ENCODE measurements around the gene KCNJ1. TPM values are rescaled to one million over a fixed set of nuclear protein-coding genes. Genes with fewer than 3 reads are reported as not detected.
A peak's percentile ranks its signal among the peaks of the same experiment; 100 is the strongest.

KCNJ1 gene
- polyA plus RNA-seq, 1 experiment = not detected

DNA sequence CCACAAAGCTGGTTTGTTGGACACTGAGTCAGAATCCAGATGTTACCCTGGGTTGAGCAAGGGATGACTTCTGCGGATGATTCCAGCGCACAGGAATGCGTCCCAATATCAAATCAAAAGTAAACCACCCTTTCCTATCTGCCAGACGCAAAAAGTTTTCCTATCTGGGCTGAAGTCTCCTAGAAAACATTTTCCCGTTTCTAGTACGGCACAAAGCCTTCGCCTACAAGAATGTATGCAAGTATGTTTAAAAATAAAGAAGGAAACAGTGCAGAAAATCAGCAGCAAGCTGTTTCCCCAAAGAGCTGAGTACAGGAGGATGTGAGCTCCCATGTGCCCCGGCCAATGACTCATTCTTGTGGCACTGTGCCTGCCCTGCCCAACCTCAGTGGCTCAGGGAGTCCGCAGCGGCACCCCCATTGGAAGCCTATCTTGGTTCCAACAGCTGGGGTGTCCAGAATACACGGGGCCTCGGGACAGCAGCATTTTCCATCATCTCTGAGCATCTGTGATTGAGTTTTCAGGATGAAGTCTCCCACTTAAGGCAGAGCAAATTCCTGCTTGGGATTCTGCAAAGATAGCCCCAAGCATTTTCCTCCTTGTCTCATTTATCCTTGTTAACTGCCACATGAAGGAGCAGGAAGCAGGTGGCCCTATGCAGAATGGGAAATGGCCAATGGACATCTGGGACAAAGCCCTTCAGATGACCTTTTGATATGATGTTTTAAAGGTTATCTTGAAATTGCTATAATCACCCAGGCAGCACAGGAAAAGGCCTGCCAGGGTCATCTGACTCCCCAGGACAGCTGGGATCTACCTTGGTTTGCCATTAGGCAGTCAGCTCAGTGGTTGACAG is 41.5 kb upstream of the KCNJ1 start:
- ChIA-PET CTCF (interaction anchor here (0.6 to 3.7 kb wide), 5 partner anchors 13 to 48 kb away, joined by 3 to 36 read pairs (median 4); no protein-coding TSS in a partner anchor), POLR2A (no interaction called here)
- H3K9me3 ChIP-seq (ENCODE audit: control insufficient read depth, insufficient read depth, low read length) = peaks cover 8% of the 10 kb centered on the region; the same call in 1 of the 2 replicates

DNA sequence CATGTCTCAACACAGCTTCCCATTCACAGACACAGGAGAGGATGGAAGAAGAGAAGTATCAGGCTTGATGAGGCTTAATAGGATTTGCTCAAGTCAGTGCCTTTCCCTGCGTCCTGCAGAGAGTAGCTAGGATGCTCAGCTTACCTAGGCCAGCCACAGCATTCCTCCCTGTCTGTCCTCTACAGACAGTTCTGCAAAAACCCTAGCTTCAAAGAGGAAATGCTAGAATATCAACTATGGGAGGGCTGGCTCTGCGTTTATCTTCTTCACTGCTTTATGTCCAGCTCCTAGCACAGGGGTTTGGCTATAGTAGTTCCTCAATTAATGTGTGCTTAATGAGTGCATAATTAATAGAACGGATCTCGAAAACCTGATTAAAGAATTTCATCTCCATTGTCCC is 40.5 kb upstream of the KCNJ1 start:
- no peak for DNase-seq (ENCODE audit: low read depth, low spot score)
- H3K27me3 ChIP-seq (ENCODE audit: control insufficient read depth, insufficient read depth, low read length) = peaks cover 2% of the 10 kb centered on the region
- ChIA-PET CTCF (interaction anchor here (0.5 to 4.3 kb wide), 7 partner anchors 15 to 337 kb away, joined by 3 to 36 read pairs (median 4); no protein-coding TSS in a partner anchor), POLR2A (no interaction called here)
- H3K27ac ChIP-seq (ENCODE audit: low read depth, low read length) = no peak overlapping the region
- no peak overlapping the region for H3K4me3 ChIP-seq (ENCODE audit: low read depth, low read length)
- TF ChIP-seq, protein P1, sequence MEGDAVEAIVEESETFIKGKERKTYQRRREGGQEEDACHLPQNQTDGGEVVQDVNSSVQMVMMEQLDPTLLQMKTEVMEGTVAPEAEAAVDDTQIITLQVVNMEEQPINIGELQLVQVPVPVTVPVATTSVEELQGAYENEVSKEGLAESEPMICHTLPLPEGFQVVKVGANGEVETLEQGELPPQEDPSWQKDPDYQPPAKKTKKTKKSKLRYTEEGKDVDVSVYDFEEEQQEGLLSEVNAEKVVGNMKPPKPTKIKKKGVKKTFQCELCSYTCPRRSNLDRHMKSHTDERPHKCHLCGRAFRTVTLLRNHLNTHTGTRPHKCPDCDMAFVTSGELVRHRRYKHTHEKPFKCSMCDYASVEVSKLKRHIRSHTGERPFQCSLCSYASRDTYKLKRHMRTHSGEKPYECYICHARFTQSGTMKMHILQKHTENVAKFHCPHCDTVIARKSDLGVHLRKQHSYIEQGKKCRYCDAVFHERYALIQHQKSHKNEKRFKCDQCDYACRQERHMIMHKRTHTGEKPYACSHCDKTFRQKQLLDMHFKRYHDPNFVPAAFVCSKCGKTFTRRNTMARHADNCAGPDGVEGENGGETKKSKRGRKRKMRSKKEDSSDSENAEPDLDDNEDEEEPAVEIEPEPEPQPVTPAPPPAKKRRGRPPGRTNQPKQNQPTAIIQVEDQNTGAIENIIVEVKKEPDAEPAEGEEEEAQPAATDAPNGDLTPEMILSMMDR (IDR thresholded peaks at IDR 0.05; ENCODE audit: low read depth, low read length) = no peak
- peaks cover 8% of the 10 kb centered on the region; the same call in 1 of the 2 replicates for H3K9me3 ChIP-seq (ENCODE audit: control insufficient read depth, insufficient read depth, low read length)

More for the DNA sequence above, 41.5 kb upstream of the KCNJ1 start:
- Histone ChIP-seq H3K4me3 (ENCODE audit: low read depth, low read length) (no peak overlapping the region), H3K27ac (ENCODE audit: low read depth, low read length) (peak overlapping the region; percentile 31), H3K27me3 (ENCODE audit: control insufficient read depth, insufficient read depth, low read length) (peaks cover 9% of the 10 kb centered on the region)
- DNase-seq (ENCODE audit: low read depth, low spot score) = peak; percentile 26
- TF ChIP-seq, protein P1 (IDR thresholded peaks at IDR 0.05; ENCODE audit: low read depth, low read length) = no peak

DNA sequence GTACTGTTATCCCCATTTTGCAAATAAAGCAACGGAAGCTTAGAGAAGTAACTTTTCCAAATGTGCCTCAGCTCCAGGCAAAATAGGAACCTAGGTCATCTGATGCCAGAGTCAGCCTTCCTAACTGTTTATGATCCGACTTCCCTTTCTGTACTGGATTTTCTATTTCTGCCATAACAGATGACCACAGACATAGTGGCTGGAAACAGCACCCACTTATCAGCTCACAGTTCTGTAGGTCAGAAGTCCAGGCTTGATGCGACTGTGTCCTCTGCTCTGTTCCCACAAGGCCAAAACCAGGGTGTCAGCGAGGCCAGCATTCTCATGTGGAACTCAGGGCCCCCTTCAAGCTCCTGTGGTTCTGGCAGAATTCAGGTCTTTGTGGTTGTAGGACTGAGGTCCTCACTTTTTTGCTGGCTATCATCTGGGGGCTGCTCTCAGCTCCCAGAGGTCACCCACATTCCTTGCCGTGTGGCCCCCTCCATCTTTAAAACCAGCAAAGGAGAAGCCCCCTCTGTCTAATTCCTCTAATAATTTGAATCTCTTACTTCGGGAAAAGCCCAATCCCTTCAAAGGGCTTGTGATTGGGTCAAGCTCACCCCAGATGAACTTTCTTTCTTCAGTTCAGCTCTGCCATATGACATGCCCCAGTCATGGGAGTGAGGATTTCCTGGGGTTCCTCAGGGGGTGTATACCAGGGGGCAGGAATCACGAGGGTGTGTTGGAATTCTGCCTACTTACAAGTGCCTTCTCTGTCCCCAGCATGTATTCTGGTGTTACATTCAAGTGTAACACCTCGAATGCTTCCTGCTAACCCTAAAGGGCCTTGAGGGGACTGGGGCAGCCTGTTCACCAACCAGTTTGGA is 39.3 kb upstream of the KCNJ1 start:
- ChIA-PET CTCF (interaction anchor here (0.5 to 4.3 kb wide), 17 partner anchors 11 to 901 kb away, joined by 3 to 36 read pairs (median 4); partner anchors contain the start of genes KCNJ5 and TP53AIP1), POLR2A (no interaction called here)
- Histone ChIP-seq H3K4me3 (ENCODE audit: low read depth, low read length) (no peak overlapping the region; the same call in 1 of the 2 replicates), H3K27me3 (ENCODE audit: control insufficient read depth, insufficient read depth, low read length) (peaks cover 5% of the 10 kb centered on the region), H3K27ac (ENCODE audit: low read depth, low read length) (no peak overlapping the region), H3K9me3 (ENCODE audit: control insufficient read depth, insufficient read depth, low read length) (peaks cover 3% of the 10 kb centered on the region; the same call in 1 of the 2 replicates)
- DNase-seq (ENCODE audit: low read depth, low spot score) = no peak
- TF ChIP-seq, protein P1 (IDR thresholded peaks at IDR 0.05; ENCODE audit: low read depth, low read length) = no peak

DNA sequence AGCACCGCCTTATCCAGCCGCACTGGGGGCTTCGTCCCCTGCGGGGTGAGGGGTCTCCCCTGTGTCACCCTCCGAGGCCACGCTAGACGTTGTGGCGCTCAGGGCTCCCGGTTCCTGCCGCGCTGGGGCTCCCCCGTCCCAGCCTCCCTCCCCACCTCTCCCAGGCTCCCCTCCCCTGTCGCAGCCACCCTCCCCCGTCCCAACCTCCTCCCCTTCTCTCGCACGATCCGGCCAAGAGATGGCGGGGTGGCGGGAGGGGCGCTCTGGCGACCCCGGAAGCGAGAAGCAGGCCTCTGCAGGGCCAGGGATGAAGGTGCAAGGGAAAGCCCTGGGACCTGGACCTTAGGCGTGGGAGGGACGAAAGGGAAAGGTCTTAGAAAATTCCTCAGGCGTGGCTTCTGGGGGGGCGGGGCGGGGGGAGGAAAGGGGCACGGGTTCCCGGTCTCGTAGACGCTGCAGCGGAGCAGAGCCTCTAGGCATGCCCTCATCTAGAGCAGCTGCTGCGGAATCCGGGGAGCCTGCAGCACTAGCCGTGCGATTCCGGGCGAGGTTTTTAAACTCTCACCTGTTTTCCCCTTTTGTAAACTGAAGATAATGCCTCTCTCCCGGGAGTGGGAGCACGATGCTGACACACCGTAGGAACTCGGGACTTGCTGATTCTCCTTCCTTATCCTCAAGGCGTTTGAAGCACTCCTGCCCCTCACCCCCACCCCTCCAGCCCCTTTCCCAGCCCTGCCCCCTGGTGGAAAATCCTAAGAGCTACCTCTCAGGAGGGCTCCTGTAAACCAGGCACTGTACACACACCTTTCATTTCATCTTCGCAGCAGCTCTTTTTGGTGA is 38.5 kb upstream of the KCNJ1 start:
- Histone ChIP-seq H3K4me3 (ENCODE audit: low read depth, low read length) (peak overlapping the region; percentile 60), H3K27ac (ENCODE audit: low read depth, low read length) (no peak overlapping the region), H3K27me3 (ENCODE audit: control insufficient read depth, insufficient read depth, low read length) (peaks cover 6% of the 10 kb centered on the region), H3K9me3 (ENCODE audit: control insufficient read depth, insufficient read depth, low read length) (no peaks in the 10 kb centered on the region)
- TF ChIP-seq, protein P1 (IDR thresholded peaks at IDR 0.05; ENCODE audit: low read depth, low read length) = peak; percentile 49
- DNase-seq (ENCODE audit: low read depth, low spot score) = no peak
- ChIA-PET CTCF (interaction anchor here (0.5 to 4.3 kb wide), 23 partner anchors 8 to 900 kb away, joined by 3 to 36 read pairs (median 4); partner anchors contain the start of genes KCNJ5 and TP53AIP1), POLR2A (no interaction called here)
